ENCODE data around the gene EMC1.
A peak's percentile ranks its signal among the peaks of the same experiment; 100 is the strongest.

The EMC1 gene

GRCh38 chr1:19213580-19213979, 37.7 kb downstream of the EMC1 start:
- DNase-seq, result no peak

- DNase-seq, result no peak
These were observed 39.2 kb downstream of the EMC1 start for GRCh38 chr1:19212167-19212566.

- DNase-seq, result peak; percentile 39
These were observed 40.4 kb downstream of the EMC1 start for GRCh38 chr1:19210772-19211549.

GRCh38 chr1:19209990-19210771, 41.1 kb downstream of the EMC1 start, which contains the start of gene UBR4:
UBR4 (minus strand) TSS chr1:19210266; CDS start chr1:19210248, 18 bp downstream.
- DNase-seq, result peak; percentile 96

GRCh38 chr1:19209439-19209989, 41.8 kb downstream of the EMC1 start:
- peak; percentile 83 for DNase-seq

GRCh38 chr1:19208710-19209438, 42.5 kb downstream of the EMC1 start:
- DNase-seq, result no peak

- DNase-seq, result no peak
These were observed 44.4 kb downstream of the EMC1 start for GRCh38 chr1:19206947-19207346.

GRCh38 chr1:19205845-19206244, 45.5 kb downstream of the EMC1 start:
- no peak for DNase-seq

- DNase-seq, result no peak
These were observed 45.9 kb downstream of the EMC1 start for GRCh38 chr1:19205403-19205802.

GRCh38 chr1:19204446-19205266, 46.7 kb downstream of the EMC1 start:
- peak; percentile 56 for DNase-seq

- DNase-seq, result no peak
These were observed 47.9 kb downstream of the EMC1 start for GRCh38 chr1:19203440-19203839.

- no peak for DNase-seq
These were observed 48.9 kb downstream of the EMC1 start for GRCh38 chr1:19202396-19202795.

- DNase-seq, result no peak
These were observed 51.2 kb downstream of the EMC1 start for GRCh38 chr1:19199969-19200604.

GRCh38 chr1:19199329-19199968, 51.9 kb downstream of the EMC1 start:
- no peak for DNase-seq

GRCh38 chr1:19198820-19199219, 52.5 kb downstream of the EMC1 start:
- no peak for DNase-seq

GRCh38 chr1:19197845-19198244, 53.5 kb downstream of the EMC1 start:
- no peak for DNase-seq

GRCh38 chr1:19196331-19196730, 55.0 kb downstream of the EMC1 start:
- no peak for DNase-seq

GRCh38 chr1:19193004-19193403, 58.3 kb downstream of the EMC1 start:
- no peak for DNase-seq

GRCh38 chr1:19191811-19192210, 59.5 kb downstream of the EMC1 start:
- DNase-seq, result no peak

GRCh38 chr1:19190468-19190867, 60.9 kb downstream of the EMC1 start:
- no peak for DNase-seq

GRCh38 chr1:19189270-19189669, 62.1 kb downstream of the EMC1 start:
- DNase-seq, result no peak
